Measurements from ENCODE around the gene HAAO.
"Not testable (repeated sequence)": the region's sequence is repeated elsewhere in the genome, so short reads cannot be mapped to it uniquely, and the experiment has no call there.

The HAAO gene

DNA sequence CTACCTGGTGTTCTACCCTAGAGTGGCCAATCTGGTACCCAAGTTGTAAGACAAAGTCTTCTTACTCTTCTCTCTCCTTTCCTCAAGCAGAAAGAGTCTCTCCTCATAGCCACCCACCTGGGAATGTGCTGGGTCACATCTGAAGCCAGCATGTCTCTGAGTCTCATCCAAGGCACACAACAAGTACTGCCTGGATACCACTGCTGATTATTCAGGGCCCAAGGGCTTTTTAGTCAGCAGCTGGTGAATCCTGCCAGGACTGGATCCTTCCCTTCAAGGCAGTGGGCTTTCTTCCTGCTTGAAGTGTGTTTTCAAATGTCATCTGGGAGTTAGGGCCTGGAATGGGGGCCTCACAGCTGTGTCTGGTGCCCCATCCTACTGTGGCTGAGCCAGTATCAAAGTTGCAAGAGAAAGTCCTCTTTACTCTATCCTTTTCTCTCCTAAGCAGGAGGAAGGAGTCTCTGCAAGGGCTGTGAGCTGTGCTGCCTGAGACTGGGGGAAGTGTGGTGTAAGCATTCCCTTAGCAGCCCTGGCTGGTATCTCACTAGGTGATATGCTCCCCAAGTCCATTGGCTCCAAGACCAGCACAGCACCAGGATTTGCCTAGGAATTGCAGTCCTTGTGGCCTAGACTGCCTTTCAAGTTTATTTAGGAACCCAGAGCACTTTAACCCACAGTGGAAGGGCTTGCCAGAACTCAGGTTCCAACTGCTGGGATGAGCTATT is 55.6 kb downstream of the HAAO start:
- no peak for DNase-seq (ENCODE audit: low read depth)
- no peak overlapping the region for H3K4me3 ChIP-seq (ENCODE audit: low read length)
- TF ChIP-seq, protein P1, sequence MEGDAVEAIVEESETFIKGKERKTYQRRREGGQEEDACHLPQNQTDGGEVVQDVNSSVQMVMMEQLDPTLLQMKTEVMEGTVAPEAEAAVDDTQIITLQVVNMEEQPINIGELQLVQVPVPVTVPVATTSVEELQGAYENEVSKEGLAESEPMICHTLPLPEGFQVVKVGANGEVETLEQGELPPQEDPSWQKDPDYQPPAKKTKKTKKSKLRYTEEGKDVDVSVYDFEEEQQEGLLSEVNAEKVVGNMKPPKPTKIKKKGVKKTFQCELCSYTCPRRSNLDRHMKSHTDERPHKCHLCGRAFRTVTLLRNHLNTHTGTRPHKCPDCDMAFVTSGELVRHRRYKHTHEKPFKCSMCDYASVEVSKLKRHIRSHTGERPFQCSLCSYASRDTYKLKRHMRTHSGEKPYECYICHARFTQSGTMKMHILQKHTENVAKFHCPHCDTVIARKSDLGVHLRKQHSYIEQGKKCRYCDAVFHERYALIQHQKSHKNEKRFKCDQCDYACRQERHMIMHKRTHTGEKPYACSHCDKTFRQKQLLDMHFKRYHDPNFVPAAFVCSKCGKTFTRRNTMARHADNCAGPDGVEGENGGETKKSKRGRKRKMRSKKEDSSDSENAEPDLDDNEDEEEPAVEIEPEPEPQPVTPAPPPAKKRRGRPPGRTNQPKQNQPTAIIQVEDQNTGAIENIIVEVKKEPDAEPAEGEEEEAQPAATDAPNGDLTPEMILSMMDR (conservative IDR thresholded peaks at IDR 0.05; ENCODE audit: low read length): no peak

DNA sequence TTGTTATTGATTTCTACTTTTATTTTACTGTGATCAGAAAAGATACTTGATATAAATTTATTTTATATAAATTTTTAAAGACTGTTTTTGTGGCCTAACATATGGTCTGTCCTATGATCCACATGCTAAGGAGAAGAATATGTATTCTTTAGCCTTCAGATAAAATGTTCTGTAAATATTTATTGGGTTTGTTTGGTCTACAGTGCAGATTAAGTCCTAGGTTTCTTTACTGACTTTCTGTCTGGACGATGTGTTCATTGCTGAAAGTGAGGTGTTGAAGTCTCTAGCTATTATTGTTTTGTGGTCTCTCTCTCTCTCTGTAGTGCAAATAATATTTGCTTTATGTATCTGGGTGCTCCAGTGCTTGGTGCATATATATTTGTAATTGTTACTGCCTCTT is 58.5 kb downstream of the HAAO start:
- DNase-seq (ENCODE audit: low read depth): no peak
- TF ChIP-seq, protein P1 (conservative IDR thresholded peaks at IDR 0.05; ENCODE audit: low read length): no peak
- H3K4me3 ChIP-seq (ENCODE audit: low read length): no peak overlapping the region

GRCh38 chr2:42731316-42731715 is 61.1 kb downstream of the HAAO start:
- DNase-seq (ENCODE audit: low read depth); H3K4me3 ChIP-seq (ENCODE audit: low read length): not testable (repeated sequence)

- TF ChIP-seq, protein P1 (conservative IDR thresholded peaks at IDR 0.05; ENCODE audit: low read length): no peak
- no peak for DNase-seq (ENCODE audit: low read depth)
- no peak overlapping the region for H3K4me3 ChIP-seq (ENCODE audit: low read length)
Measured at GRCh38 chr2:42726680-42727079, 65.7 kb downstream of the HAAO start.

DNA sequence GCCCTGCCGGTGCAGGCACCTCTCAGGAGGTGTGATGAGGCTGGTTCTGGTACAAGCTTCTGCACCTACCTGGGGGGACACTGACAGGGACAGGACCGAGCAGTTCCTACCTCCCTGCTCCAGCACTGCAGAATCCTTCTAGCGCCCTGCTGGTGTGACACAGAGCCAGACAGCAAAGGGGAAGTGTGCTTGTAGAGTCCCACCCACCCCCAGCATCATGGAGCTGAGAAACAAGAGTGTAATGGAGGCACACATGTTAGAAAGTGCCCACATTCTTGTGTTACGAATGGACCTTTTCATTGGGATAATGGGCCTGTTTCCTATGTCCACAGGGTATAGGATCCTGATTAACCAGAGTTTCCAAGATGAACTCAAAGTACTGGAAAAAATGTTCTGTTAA is 66.7 kb downstream of the HAAO start:
- DNase-seq (ENCODE audit: low read depth): peak; percentile 13
- TF ChIP-seq, protein P1 (conservative IDR thresholded peaks at IDR 0.05; ENCODE audit: low read length): no peak
- no peak overlapping the region for H3K4me3 ChIP-seq (ENCODE audit: low read length)

DNA sequence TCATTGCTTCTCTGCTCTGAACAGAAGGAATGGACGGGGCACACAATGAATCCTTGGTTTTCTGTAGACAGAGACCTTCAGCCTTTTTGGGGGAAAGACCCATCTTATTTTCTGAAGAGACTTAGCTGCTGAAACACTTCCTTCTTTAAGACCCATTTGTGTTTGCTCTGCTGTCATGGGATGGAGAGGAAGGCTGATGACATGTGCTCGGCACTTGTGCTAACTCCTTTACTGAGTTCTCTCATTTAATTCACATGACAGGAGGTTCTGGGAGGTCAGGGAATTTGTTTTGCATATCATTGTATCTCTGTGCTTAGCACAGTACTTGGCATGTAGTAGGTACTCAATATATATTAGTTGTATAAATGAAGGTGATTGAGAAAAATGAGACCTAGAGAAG is 67.5 kb downstream of the HAAO start:
- no peak for DNase-seq (ENCODE audit: low read depth)
- H3K4me3 ChIP-seq (ENCODE audit: low read length): no peak overlapping the region
- TF ChIP-seq, protein P1 (conservative IDR thresholded peaks at IDR 0.05; ENCODE audit: low read length): no peak

DNA sequence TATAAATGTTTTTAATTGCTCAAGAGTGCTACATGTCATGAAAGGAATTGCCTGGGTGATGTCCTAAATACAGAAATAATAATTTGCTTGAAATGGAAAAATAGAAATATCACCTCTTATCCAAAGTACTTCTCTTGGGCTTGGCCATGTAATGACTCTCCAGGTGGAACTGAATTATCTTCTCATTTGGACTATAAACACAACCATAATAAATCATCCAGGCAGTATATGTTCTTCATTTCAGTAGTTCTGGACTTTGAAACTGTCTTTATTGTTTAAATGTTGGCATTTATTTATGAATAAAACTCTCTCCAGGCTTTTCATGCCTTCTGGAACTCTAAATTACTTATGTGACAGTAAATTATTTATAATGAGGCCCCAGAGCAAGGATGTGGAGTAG is 68.9 kb downstream of the HAAO start:
- no peak overlapping the region for H3K4me3 ChIP-seq (ENCODE audit: low read length)
- no peak for DNase-seq (ENCODE audit: low read depth)
- TF ChIP-seq, protein P1 (conservative IDR thresholded peaks at IDR 0.05; ENCODE audit: low read length): no peak
